Activated CD4-positive, alpha-beta memory T cell treated with anti-CD3 and anti-CD28 coated beads for 36 hours (primary cell): ENCODE data around the gene PDE8A. TPM values are rescaled to one million over a fixed set of nuclear protein-coding genes. Genes with fewer than 3 reads are reported as not detected.

Experiments
- CTCF ChIA-PET: fragments of 350-600 bp; sonication (Branson Sonifier 250); formaldehyde crosslinking; loops from one replicate; lab custom pipeline; 2021; ENCODE audit warnings: antibody characterized with exemption, inconsistent platforms; lab: Charles Lee
- POLR2A ChIA-PET: fragments of 350-600 bp; sonication (Branson Sonifier 250); formaldehyde crosslinking; loops from one replicate; lab custom pipeline; 2021; ENCODE audit warnings: antibody characterized with exemption; lab: Charles Lee
- DNase-seq: peaks from one replicate; pipeline ENCODE4 v3.0.0-alpha.2; 2020
- H3K27ac Mint-ChIP-seq: one replicate; pipeline ENCODE4 v1.8.0; 2021; ENCODE audit warnings: mixed read lengths
- H3K27me3 Mint-ChIP-seq: one replicate; pipeline ENCODE4 v1.8.0; 2021; ENCODE audit warnings: mixed read lengths
- H3K36me3 Mint-ChIP-seq: one replicate; pipeline ENCODE4 v1.8.0; 2021; ENCODE audit warnings: mixed read lengths
- H3K4me1 Mint-ChIP-seq: one replicate; pipeline ENCODE4 v1.8.0; 2021; ENCODE audit warnings: low read depth, mixed read lengths
- H3K4me3 Mint-ChIP-seq: one replicate; pipeline ENCODE4 v1.8.0; 2021; ENCODE audit warnings: mild to moderate bottlenecking, mixed read lengths
- H3K9me3 Mint-ChIP-seq: one replicate; pipeline ENCODE4 v1.8.0; 2021; ENCODE audit warnings: mixed read lengths
- intact Hi-C: fragments of 100-400 bp; cut with micrococcal nuclease; formaldehyde crosslinking; loops from one replicate; pipeline ENCODE4 v1.15.1; 2023
- total RNA-seq, 2 experiments: library from RNA; stranded (reverse); gene quantifications; one replicate each; pipeline ENCODE4 v1.2.3, GENCODE V29; 2021

PDE8A gene
- total RNA-seq, 2 experiments from 2014 or later, result 20.8 to 21.2 TPM

DNA sequence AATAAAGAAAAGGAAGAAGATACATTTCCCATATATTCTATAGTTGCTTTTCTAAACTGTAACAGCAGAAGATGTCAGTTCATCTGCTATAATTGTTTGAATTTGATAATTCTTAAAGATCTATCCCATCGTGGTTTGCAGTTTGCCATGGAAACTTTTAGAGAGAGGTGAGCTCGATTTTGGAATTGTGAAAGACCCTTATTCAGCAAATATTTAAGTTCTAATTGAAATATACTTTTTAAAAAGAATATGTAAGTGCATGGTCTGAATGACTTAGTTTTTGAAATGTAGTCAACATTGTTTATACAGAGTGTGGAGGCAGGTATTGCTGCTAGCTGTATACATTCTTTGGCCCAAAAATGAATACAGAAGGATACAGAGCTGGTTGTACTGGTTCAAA, 127.7 kb downstream of the PDE8A start:
- no peak overlapping the region for H3K4me3 Mint-ChIP-seq
- H3K27me3 Mint-ChIP-seq, result no peaks in the 10 kb centered on the region
- intact Hi-C loops, result no loop called here
- ChIA-PET CTCF (interaction anchor here (1.0 kb wide), 1 partner anchor 107 kb away, joined by 5 read pairs; no protein-coding TSS in a partner anchor), POLR2A (no interaction called here)
- H3K9me3 Mint-ChIP-seq, result no peaks in the 10 kb centered on the region
- H3K36me3 Mint-ChIP-seq, result peaks cover 4% of the 10 kb centered on the region
- H3K27ac Mint-ChIP-seq, result no peak overlapping the region
- DNase-seq, result no peak
- H3K4me1 Mint-ChIP-seq, result no peaks in the 10 kb centered on the region

DNA sequence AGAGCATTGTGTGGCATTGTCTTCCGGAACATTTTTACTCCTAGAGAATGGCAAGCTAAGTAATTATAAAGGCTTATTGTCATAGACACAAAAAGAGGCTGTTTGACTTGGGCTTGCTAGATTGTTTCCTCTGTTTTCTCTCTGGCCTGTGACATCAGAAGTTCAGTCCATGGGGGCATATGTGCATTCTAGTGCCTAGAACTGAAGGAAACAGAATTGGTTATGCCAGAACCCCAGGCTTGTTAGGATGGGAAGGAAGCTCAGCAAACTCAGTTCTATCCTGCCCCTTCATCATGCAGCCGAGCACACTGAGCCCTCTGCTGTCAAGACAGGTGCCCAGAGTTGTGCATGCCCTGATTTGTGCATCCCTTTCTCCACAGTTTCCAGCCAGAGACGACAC, 131.3 kb downstream of the PDE8A start:
- H3K36me3 Mint-ChIP-seq, result peaks cover 18% of the 10 kb centered on the region
- no peak for DNase-seq
- no peaks in the 10 kb centered on the region for H3K9me3 Mint-ChIP-seq
- intact Hi-C loops, result no loop called here
- no peak overlapping the region for H3K4me3 Mint-ChIP-seq
- H3K27me3 Mint-ChIP-seq, result no peaks in the 10 kb centered on the region
- CTCF ChIA-PET, result no interaction called here
- POLR2A ChIA-PET, result no interaction called here
- H3K27ac Mint-ChIP-seq, result no peak overlapping the region
- peaks cover 10% of the 10 kb centered on the region for H3K4me1 Mint-ChIP-seq

DNA sequence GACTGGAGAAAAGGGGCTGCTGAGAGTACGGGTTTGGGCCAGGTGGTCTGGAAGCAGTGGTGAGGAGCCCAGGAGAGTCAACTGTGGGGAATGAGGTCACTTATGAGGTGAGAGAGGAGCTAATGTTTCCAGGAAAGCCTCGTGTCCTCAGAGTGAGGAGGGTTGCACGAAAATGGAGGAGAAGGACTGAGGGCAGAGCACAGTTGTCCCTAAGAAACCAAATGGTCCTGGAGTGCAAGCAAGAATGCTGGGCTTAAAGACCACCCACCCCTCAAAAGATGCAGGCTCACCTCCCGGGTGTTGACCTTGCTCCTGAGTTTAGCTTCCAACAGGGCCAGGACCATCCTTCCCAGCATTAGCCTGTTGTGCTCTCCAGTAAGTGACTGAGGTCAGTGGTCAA, 133.2 kb downstream of the PDE8A start:
- no peak for DNase-seq
- Mint-ChIP-seq H3K9me3 (no peaks in the 10 kb centered on the region), H3K4me1 (peaks cover 10% of the 10 kb centered on the region), H3K4me3 (no peak overlapping the region), H3K36me3 (peaks cover 24% of the 10 kb centered on the region), H3K27ac (no peak overlapping the region), H3K27me3 (no peaks in the 10 kb centered on the region)
- ChIA-PET POLR2A (no interaction called here), CTCF (no interaction called here)
- intact Hi-C loops, result no loop called here

DNA sequence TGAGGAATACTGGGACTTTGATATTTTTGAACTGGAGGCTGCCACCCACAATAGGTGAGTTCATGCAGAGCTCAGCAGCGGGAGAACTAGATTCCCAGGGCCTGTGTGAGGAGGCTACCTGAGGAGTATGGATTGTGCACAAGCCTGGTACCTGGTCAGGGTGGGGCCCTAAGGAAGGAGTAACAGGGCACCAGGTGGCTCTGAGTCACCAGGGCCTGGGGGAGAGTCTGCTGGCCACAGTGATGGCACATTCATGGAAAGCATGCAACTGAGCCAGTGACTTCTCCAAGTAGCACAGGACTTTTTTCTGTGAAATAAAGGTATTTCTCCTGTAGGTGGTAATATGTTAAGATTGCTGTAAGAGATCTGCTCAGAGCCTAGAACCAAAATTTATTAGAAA, 134.4 kb downstream of the PDE8A start:
- Mint-ChIP-seq H3K4me3 (no peak overlapping the region), H3K4me1 (peaks cover 10% of the 10 kb centered on the region), H3K27ac (no peak overlapping the region), H3K9me3 (no peaks in the 10 kb centered on the region), H3K27me3 (no peaks in the 10 kb centered on the region), H3K36me3 (peaks cover 28% of the 10 kb centered on the region)
- DNase-seq, result no peak
- CTCF ChIA-PET, result no interaction called here
- intact Hi-C loops, result no loop called here
- POLR2A ChIA-PET, result no interaction called here

DNA sequence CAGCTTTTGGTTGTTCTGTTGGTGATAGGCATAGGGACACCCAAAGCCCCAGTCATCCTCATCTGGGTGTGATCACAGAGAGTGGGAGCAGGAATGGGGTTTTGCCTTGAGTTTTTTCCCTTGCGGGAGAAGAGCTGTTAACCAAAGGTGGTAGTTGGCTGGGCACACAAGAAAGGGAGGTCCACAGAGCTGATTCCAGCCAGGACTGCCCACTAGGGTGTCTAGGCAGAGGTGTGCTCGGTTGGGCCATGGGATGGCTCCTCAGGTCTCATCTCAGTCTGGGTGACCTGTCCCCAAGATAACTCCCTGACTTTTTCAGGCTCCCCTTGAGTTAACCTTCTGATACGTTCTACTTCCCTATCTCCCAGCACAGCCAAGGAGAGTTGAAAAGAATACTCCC, 134.8 kb downstream of the PDE8A start:
- DNase-seq, result no peak
- H3K36me3 Mint-ChIP-seq, result peaks cover 28% of the 10 kb centered on the region
- ChIA-PET CTCF (no interaction called here), POLR2A (no interaction called here)
- no peak overlapping the region for H3K27ac Mint-ChIP-seq
- no peaks in the 10 kb centered on the region for H3K27me3 Mint-ChIP-seq
- H3K9me3 Mint-ChIP-seq, result no peaks in the 10 kb centered on the region
- intact Hi-C loops, result no loop called here
- peaks cover 10% of the 10 kb centered on the region for H3K4me1 Mint-ChIP-seq
- no peak overlapping the region for H3K4me3 Mint-ChIP-seq

DNA sequence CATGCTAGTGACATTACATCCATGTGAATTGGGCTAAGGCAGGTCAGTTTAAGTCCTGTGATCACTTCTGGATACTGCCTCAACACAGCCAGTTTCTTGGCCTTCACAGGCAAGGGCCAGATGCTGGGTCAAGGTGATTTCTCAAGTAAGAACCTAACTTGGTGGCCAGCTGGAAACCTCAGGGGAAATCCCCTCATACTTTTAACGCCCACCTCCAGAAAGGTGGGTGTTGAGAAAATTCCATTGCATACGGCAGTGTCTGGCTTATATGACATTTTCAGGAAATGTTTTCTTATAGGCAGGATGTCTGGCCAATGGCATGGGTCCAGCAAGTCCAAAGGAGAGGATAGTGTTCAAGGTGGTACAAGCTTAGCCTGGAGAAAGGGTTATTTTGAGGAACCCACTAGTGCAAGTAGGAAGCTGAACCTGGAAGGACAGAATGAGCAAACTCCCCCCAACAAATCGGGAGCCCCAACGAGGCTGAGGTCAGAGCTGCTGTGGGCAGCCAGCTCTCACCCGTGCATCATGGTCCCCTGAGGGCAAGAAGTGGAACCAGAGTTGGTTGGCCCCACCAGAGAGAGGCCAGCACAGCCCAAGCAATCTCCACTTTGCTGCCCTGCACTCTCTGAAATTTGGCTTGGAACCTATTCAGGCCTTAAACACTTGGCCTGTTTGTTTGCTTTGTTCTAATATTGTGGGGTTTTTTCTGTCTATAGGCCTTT, 135.4 kb downstream of the PDE8A start:
- Mint-ChIP-seq H3K4me1 (peaks cover 10% of the 10 kb centered on the region), H3K27ac (no peak overlapping the region), H3K36me3 (peaks cover 28% of the 10 kb centered on the region), H3K27me3 (no peaks in the 10 kb centered on the region), H3K9me3 (no peaks in the 10 kb centered on the region), H3K4me3 (no peak overlapping the region)
- intact Hi-C loops, result no loop called here
- ChIA-PET CTCF (no interaction called here), POLR2A (no interaction called here)
- DNase-seq, result peak; percentile 20

DNA sequence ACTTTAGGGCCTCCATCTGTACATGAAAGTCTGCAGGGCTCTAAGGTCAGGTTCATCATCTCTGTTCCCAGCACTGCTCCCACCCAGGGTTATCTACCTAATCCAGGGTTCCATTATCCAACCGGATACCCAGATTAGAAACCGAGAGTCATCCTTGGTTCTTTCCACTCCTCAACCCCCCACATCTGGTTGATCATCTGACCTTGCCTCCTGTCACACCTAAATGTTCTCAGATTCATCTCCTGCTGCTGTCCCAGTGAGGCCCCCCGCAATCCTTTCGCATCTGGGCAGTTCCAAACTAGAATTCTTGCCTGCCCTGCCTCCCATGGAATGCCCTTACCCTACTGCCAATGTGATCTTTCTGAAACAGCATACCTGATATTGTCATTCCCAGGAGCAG, 136.5 kb downstream of the PDE8A start:
- Mint-ChIP-seq H3K9me3 (no peaks in the 10 kb centered on the region), H3K27me3 (no peaks in the 10 kb centered on the region), H3K4me3 (no peak overlapping the region), H3K27ac (no peak overlapping the region), H3K36me3 (peaks cover 32% of the 10 kb centered on the region), H3K4me1 (peaks cover 10% of the 10 kb centered on the region)
- intact Hi-C loops, result no loop called here
- ChIA-PET CTCF (no interaction called here), POLR2A (no interaction called here)
- DNase-seq, result no peak

DNA sequence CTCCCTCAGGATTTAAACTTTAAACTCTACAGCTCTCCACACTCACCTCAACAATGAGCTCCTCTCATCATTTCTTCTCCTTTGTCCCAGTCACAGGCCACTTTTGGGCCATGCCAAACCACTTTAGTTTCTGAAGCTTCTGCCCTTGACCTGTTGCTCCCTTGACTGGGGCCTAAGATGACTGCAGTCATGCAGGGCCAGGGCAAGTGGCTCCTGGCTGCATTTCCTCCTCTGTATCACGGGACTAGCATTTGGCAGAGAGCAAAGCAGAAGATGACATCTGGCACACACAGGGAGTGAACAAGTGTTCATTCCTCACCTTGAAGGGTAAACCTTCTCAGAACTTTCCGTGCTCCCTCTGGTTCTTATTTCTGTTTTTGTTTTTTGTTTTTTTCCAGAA, 136.9 kb downstream of the PDE8A start:
- Mint-ChIP-seq H3K4me3 (no peak overlapping the region), H3K4me1 (peaks cover 10% of the 10 kb centered on the region), H3K9me3 (no peaks in the 10 kb centered on the region), H3K36me3 (peaks cover 35% of the 10 kb centered on the region), H3K27me3 (no peaks in the 10 kb centered on the region), H3K27ac (no peak overlapping the region)
- DNase-seq, result no peak
- POLR2A ChIA-PET, result no interaction called here
- intact Hi-C loops, result no loop called here
- CTCF ChIA-PET, result no interaction called here

DNA sequence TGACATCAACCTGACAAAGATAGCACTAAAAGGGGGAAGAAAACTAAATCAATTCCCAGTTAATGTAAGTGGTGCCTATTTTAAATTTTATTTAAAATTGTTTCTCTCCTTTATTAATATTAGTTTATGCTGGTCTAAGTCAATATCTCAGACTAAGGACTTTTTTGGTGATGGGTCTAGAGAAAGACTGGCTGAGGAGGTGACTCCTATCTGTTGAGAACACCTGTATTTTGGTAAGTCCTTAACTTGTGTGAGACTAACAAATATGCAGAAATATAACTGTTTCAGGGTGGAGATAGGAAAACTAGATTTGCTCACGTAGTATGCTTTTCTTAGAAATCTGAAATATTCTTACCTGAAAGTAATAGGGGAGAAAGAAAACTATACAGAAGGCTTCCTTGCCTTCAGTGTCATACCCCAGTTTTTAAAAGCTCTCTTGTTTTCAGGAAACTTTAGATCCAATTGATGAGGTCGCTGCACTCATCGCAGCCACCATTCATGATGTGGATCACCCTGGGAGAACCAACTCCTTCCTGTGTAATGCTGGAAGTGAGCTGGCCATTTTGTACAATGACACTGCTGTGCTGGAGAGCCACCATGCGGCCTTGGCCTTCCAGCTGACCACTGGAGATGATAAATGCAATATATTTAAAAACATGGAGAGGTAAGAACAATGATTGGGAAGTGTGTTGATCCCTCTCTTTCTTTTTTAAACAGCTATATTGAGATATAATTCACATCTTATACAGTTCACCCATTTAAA, 138.9 kb downstream of the PDE8A start:
- POLR2A ChIA-PET, result no interaction called here
- no peak overlapping the region for H3K27ac Mint-ChIP-seq

DNA sequence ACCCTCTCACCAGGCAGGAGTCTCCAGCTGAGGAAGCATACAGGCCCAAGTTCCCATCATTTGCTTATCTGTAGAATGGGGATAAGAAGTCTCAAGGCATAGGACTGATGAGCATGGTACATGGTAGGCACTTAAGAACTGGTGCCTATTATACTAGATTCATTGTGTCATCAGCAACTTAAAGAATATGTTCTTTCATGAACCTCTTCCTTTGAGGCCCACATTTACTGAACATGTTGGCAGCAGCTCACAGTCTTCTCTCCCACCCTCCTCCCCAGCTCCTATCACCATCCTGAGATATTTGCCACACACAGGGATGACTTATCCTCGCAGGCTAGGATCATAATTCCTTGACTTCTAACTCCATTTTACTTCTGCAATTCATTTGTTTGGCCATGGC, 142.5 kb downstream of the PDE8A start:
- POLR2A ChIA-PET, result no interaction called here
- CTCF ChIA-PET, result no interaction called here

More for the DNA sequence above, 138.9 kb downstream of the PDE8A start:
- Mint-ChIP-seq H3K4me3 (no peak overlapping the region), H3K4me1 (peaks cover 10% of the 10 kb centered on the region), H3K9me3 (no peaks in the 10 kb centered on the region), H3K27me3 (no peaks in the 10 kb centered on the region), H3K36me3 (peaks cover 32% of the 10 kb centered on the region)
- intact Hi-C loops, result no loop called here
- no peak for DNase-seq
- CTCF ChIA-PET, result no interaction called here

DNA sequence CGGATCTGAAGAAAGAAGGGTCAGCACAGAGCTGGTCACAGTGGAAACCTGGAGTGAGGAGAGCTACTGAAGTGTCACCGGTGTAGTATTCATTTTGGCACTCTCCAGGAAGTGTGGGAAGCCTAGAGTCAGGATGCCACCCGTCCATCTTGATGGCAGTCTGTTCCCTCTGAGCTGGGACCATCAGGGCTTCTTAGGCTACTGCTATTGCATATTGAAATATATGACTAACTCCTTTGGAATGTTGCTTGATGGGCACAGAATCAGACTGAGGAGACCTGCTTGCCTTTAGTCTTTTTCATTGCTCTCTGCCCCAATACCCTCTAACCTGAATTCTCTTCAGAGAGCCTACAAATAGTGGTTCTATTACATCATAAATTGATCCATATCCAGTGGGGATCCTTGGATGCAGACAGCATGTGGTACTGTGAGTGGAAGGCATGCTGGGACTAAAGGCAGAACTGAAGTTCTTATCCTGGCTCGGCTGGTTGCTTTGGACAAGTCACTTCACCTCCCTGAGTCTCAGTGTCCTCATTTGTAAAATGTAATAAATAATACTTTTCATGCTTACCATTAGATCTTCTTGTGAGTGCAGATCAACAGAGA, 143.5 kb downstream of the PDE8A start:
- ChIA-PET POLR2A (no interaction called here), CTCF (no interaction called here)
- H3K36me3 Mint-ChIP-seq, result peaks cover 42% of the 10 kb centered on the region
- no peak overlapping the region for H3K4me3 Mint-ChIP-seq
- no peak for DNase-seq
- H3K9me3 Mint-ChIP-seq, result no peaks in the 10 kb centered on the region
- no peak overlapping the region for H3K27ac Mint-ChIP-seq
- H3K4me1 Mint-ChIP-seq, result peaks cover 8% of the 10 kb centered on the region
- intact Hi-C loops, result no loop called here
- no peaks in the 10 kb centered on the region for H3K27me3 Mint-ChIP-seq

More for the DNA sequence above, 142.5 kb downstream of the PDE8A start:
- H3K36me3 Mint-ChIP-seq, result peaks cover 34% of the 10 kb centered on the region
- no peaks in the 10 kb centered on the region for H3K27me3 Mint-ChIP-seq
- DNase-seq, result no peak
- H3K27ac Mint-ChIP-seq, result no peak overlapping the region
- peaks cover 4% of the 10 kb centered on the region for H3K4me1 Mint-ChIP-seq
- no peaks in the 10 kb centered on the region for H3K9me3 Mint-ChIP-seq
- H3K4me3 Mint-ChIP-seq, result no peak overlapping the region
- intact Hi-C loops, result no loop called here

DNA sequence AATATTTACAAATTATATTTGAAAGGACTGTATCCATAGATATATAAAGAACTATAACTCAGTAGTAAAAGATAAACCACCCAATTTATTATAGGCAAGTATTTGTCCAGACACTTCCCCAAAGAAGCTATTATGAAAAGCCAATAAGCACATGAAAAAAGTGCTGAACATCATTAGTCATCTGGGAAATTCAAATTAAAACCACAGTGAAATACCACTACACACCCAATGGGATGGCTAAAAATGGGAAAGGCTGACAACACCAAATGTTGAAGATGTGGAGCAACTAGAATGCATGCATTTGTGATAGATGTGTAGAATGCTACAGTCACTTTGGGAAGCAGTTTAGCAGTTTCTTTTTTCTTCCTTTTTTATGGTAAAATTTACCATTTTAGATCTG, 147.0 kb downstream of the PDE8A start:
- ChIA-PET CTCF (no interaction called here), POLR2A (no interaction called here)
- Mint-ChIP-seq H3K27ac (no peak overlapping the region), H3K27me3 (no peaks in the 10 kb centered on the region), H3K9me3 (peaks cover 2% of the 10 kb centered on the region), H3K4me3 (no peak overlapping the region), H3K4me1 (peaks cover 8% of the 10 kb centered on the region), H3K36me3 (peaks cover 52% of the 10 kb centered on the region)
- intact Hi-C loops, result no loop called here
- no peak for DNase-seq
